Retinal pigment epithelial cell (primary cell): ENCODE data around the gene BMP6.

ENCODE experiments used
- DNase-seq: peaks from one replicate; pipeline ENCODE4 v3.0.0-alpha.2; 2010; ENCODE audit warnings: low read depth
- H3K4me3 ChIP-seq: 2 replicates; pipeline ENCODE4 v1.5.1; 2011; ENCODE audit warnings: mild to moderate bottlenecking, low read length, control low read depth, moderate library complexity
- TF ChIP-seq, protein P1 (sequence below): conservative IDR thresholded peaks from 2 replicates; pipeline ENCODE4 v1.5.1; 2011; ENCODE audit warnings: low read depth, low read length, control low read depth, inconsistent platforms

The BMP6 gene

DNA sequence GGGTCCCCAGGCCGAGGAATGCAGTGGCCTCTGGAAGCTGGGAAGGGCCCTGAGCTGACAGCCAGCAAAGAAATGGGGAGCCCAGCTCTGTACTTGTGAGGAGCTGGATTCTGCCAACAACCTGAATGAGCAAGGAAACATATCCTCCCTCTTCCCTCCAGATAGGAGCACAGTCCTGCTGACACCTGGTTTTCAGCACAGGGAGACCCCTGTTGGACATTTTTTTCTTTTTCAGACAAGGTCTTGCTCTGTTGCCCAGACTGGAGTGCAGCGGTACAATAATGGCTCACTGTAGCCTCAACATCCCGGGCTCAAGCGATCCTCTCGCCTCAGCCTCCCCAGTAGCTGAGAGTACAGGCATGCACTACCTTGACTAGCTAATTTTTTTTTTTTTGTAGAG lies 21.5 kb downstream of the BMP6 start:
- DNase-seq = no peak
- TF ChIP-seq, protein P1, sequence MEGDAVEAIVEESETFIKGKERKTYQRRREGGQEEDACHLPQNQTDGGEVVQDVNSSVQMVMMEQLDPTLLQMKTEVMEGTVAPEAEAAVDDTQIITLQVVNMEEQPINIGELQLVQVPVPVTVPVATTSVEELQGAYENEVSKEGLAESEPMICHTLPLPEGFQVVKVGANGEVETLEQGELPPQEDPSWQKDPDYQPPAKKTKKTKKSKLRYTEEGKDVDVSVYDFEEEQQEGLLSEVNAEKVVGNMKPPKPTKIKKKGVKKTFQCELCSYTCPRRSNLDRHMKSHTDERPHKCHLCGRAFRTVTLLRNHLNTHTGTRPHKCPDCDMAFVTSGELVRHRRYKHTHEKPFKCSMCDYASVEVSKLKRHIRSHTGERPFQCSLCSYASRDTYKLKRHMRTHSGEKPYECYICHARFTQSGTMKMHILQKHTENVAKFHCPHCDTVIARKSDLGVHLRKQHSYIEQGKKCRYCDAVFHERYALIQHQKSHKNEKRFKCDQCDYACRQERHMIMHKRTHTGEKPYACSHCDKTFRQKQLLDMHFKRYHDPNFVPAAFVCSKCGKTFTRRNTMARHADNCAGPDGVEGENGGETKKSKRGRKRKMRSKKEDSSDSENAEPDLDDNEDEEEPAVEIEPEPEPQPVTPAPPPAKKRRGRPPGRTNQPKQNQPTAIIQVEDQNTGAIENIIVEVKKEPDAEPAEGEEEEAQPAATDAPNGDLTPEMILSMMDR = no peak
- H3K4me3 ChIP-seq = no peak overlapping the region

- TF ChIP-seq, protein P1 = no peak
- no peak for DNase-seq
- H3K4me3 ChIP-seq = no peak overlapping the region
Measured at GRCh38 chr6:7747901-7748504, 22.1 kb downstream of the BMP6 start.

DNA sequence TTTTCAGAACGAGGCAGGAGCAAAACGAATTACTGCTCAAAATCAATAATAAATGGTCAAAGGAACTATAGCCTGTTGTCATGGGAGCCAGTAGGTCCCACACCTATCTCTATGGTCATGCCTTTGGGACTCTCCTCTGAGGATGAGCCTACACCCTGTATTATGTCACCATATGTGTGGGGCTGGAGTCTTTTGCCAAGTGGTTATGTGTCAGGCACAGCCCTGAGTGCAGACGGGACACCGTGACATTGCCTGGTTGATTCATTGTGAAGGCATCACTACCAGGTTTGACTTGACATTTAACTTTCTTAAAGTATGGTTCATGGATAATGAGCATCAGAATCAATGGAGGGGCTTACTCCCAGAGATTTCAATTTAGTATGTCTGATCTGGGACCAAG lies 23.6 kb downstream of the BMP6 start:
- no peak overlapping the region for H3K4me3 ChIP-seq
- TF ChIP-seq, protein P1 = no peak
- DNase-seq = no peak

GRCh38 chr6:7750197-7750596 lies 24.3 kb downstream of the BMP6 start:
- no peak for DNase-seq
- H3K4me3 ChIP-seq = no peak overlapping the region
- TF ChIP-seq, protein P1 = no peak

DNA sequence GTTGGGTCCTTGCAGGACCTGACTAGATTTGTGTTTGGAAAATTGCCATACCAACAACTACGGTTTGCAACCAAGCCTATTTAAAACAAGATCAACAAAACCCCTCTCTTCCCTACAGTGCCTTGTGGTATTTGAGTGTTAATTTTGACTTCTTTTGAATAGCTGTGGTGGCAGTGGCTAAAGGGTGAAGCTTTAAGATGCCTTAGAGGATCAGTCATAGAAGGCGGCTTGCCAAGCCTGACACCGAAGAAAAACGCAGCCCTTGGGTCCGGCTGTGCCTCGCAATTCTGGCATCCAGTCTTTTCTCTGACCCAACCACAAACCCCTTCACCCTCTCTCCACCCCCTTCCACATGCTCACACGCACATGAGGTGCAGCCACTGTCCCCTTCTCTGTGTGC lies 32.6 kb downstream of the BMP6 start:
- peak; percentile 86 for DNase-seq
- TF ChIP-seq, protein P1 = no peak
- no peak overlapping the region for H3K4me3 ChIP-seq

DNA sequence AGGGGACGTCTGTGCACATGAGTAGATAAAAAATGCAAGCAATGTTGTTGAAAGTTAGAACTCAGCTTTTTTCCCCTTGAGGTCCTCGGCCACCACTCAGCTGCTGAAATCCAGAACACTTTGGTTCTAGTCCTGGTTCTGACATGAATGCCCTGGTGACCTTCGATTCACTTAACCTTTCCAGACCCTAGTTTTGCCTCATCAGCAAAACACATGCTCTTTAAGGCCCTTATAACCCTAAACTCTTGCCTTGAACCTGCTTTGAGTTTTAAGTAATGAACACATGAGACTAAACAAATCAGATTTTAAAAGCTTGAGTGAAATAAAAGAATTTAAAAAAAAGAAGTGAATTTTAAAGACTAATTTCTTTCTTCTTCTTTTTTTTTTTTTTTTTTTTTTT lies 33.4 kb downstream of the BMP6 start:
- TF ChIP-seq, protein P1 = no peak
- no peak overlapping the region for H3K4me3 ChIP-seq
- no peak for DNase-seq

DNA sequence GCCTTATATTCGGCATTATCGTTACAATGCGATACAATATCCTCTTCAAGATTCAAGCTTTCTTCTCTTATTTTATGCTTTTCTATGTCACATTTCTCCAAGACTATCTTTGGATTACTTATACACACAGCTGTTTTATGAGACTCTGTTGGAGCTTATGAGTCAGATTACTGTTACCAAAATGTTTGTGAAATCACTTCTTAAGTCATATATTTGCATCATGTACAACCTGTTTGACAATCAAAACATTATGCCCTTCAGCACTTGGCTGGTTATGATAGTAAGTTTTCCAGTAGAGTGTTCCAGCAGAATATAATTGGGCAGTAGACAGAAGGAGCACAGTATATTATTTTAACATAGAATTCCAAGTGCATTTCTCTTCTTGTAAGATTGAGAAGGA lies 35.2 kb downstream of the BMP6 start:
- TF ChIP-seq, protein P1 = no peak
- no peak for DNase-seq
- no peak overlapping the region for H3K4me3 ChIP-seq
